SK-N-SH (cell line): ENCODE measurements around the gene USP47. TPM values are rescaled to one million over a fixed set of nuclear protein-coding genes. Genes with fewer than 3 reads are reported as not detected.

Source experiments
- CTCF ChIA-PET: fragments of 300-600, 350-600 bp; formaldehyde crosslinking; extraction: SDS; loops from one replicate; lab custom pipeline; 2021; lab: Yijun Ruan, JAX
- POLR2A ChIA-PET: fragments of 350-600 bp; sonication (Branson Sonifier 250); formaldehyde crosslinking; extraction: SDS; loops from one replicate; lab custom pipeline; 2020; ENCODE audit warnings: antibody characterized with exemption, inconsistent platforms; lab: Yijun Ruan, JAX
- DNase-seq: peaks from one replicate; pipeline ENCODE4 v3.0.0; 2012
- H2AFZ ChIP-seq: fragments of 200-600 bp; sonication (generic); 2 replicates; pipeline ENCODE4 v1.8.1; 2016; ENCODE audit warnings: antibody characterized with exemption, mild to moderate bottlenecking, low read depth
- H3F3A ChIP-seq: fragments of 200-600 bp; sonication (generic); replicated peaks from 2 replicates; pipeline ENCODE3; 2016; ENCODE audit warnings: antibody characterized with exemption, mild to moderate bottlenecking; ENCODE audit not compliant: insufficient read depth
- H3K27ac ChIP-seq, 2 experiments: fragments of 200-500 bp in 1 of 2; fragments of 200-600 bp in 1 of 2; sonication (Bioruptor generic) in 1 of 2; sonication (generic), shearing (Covaris generic) in 1 of 2; 2 replicates each; pipeline versions ENCODE4 v1.5.1 to v1.6.1; 2014 to 2016; ENCODE audit warnings: low read depth in 2 of 2, inconsistent platforms in 1 of 2, low read length in 1 of 2, mild to moderate bottlenecking in 1 of 2, mixed read lengths in 1 of 2
- H3K27me3 ChIP-seq: fragments of 200-600 bp; sonication (generic), shearing (Covaris generic); 2 replicates; pipeline ENCODE4 v1.6.1; 2016; ENCODE audit warnings: mixed run types; ENCODE audit not compliant: insufficient read depth
- H3K36me3 ChIP-seq, 2 experiments: fragments of 200-500 bp in 1 of 2; fragments of 200-600 bp in 1 of 2; sonication (Bioruptor generic) in 1 of 2; sonication (generic) in 1 of 2; replicated peaks in 1 of 2; 2 replicates each; pipeline versions ENCODE3 to v1.5.1; 2014 to 2016; ENCODE audit warnings: low read length in 1 of 2, mild to moderate bottlenecking in 1 of 2; ENCODE audit not compliant: insufficient read depth in 2 of 2, control insufficient read depth in 1 of 2
- H3K4me1 ChIP-seq, 2 experiments: fragments of 200-500 bp in 1 of 2; fragments of 200-600 bp in 1 of 2; sonication (Bioruptor generic) in 1 of 2; sonication (generic), shearing (Covaris generic) in 1 of 2; 2 replicates each; pipeline versions ENCODE4 v1.5.1 to v1.6.1; 2014 to 2016; ENCODE audit warnings: low read depth in 1 of 2, low read length in 1 of 2, mixed run types in 1 of 2; ENCODE audit not compliant: insufficient read depth in 2 of 2, control insufficient read depth in 1 of 2
- H3K4me2 ChIP-seq: fragments of 200-600 bp; sonication (generic), shearing (Covaris generic); 2 replicates; pipeline ENCODE4 v1.6.1; 2017; ENCODE audit warnings: mixed run types
- H3K4me3 ChIP-seq, 2 experiments: fragments of 200-500 bp in 1 of 2; fragments of 200-600 bp in 1 of 2; sonication (Bioruptor generic) in 1 of 2; sonication (generic), shearing (Covaris generic) in 1 of 2; 2 replicates each; pipeline versions ENCODE4 v1.5.1 to v1.8.1; 2014 to 2016; ENCODE audit warnings: low read depth in 2 of 2, inconsistent platforms in 1 of 2, low read length in 1 of 2, mild to moderate bottlenecking in 1 of 2, mixed read lengths in 1 of 2, moderate library complexity in 1 of 2
- H3K79me2 ChIP-seq: fragments of 200-600 bp; sonication (generic); 2 replicates; pipeline ENCODE4 v1.8.1; 2017; ENCODE audit warnings: mild to moderate bottlenecking; ENCODE audit not compliant: insufficient read depth
- H3K9ac ChIP-seq: fragments of 200-600 bp; sonication (generic); 2 replicates; pipeline ENCODE4 v1.6.1; 2017; ENCODE audit warnings: mixed run types
- H3K9me2 ChIP-seq: fragments of 200-600 bp; sonication (generic); 2 replicates; pipeline ENCODE4 v1.6.1; 2017; ENCODE audit warnings: mixed run types
- H3K9me3 ChIP-seq: fragments of 200-600 bp; sonication (generic); 2 replicates; pipeline ENCODE4 v1.6.1; 2017; ENCODE audit warnings: mixed run types, mild to moderate bottlenecking, moderate library complexity
- H4K20me1 ChIP-seq: fragments of 200-600 bp; sonication (generic); 2 replicates; pipeline ENCODE4 v1.6.1; 2017; ENCODE audit warnings: mild to moderate bottlenecking, mixed run types; ENCODE audit not compliant: insufficient read depth
- FOXJ3 ChIP-seq: sonication (generic); formaldehyde crosslinking; IDR thresholded peaks from 2 replicates; pipeline ENCODE4 v1.5.1; 2020; ENCODE audit warnings: mild to moderate bottlenecking, missing genetic modification reagents
- MEF2A ChIP-seq: IDR thresholded peaks from 2 replicates; pipeline ENCODE4 v1.4.0; 2012; ENCODE audit warnings: low read depth, borderline replicate concordance
- NRF1 ChIP-seq: IDR thresholded peaks from 2 replicates; pipeline ENCODE4 v1.6.1; 2012; ENCODE audit warnings: low read depth, mild to moderate bottlenecking, low read length
- POLR2AphosphoS5 ChIP-seq: IDR thresholded peaks from 2 replicates; pipeline ENCODE4 v1.6.1; 2012; ENCODE audit warnings: low read depth, low read length
- TAF1 ChIP-seq: IDR thresholded peaks from 2 replicates; pipeline ENCODE4 v1.6.1; 2012; ENCODE audit warnings: low read depth, mild to moderate bottlenecking, low read length, moderate library complexity, borderline replicate concordance
- TCF12 ChIP-seq: IDR thresholded peaks from 2 replicates; pipeline ENCODE4 v1.4.0; 2012
- WGBS: methylation state at CpG from one replicate; pipeline ENCODE4 v1.1.6; 2017; ENCODE audit warnings: low lambda C conversion rate; 5-methylcytosine and 5-hydroxymethylcytosine counted together
- polyA plus RNA-seq, 3 experiments: library from polyadenylated mRNA; depleted of rRNA; stranded (reverse); fragments of >200 nt; gene quantifications; 2 replicates each; pipeline ENCODE4 v1.2.3, GENCODE V29; 2012
- TF ChIP-seq, protein P1 (sequence below): IDR thresholded peaks from 2 replicates; pipeline ENCODE4; 2012
- TF ChIP-seq, protein P2 (sequence below): IDR thresholded peaks from 2 replicates; pipeline ENCODE4 v1.4.0; 2012; ENCODE audit warnings: low read depth
- TF ChIP-seq, protein P3 (sequence below): IDR thresholded peaks from 2 replicates; pipeline ENCODE4 v1.6.1; 2012; ENCODE audit warnings: mild to moderate bottlenecking, low read depth, low read length, moderate library complexity

Gene USP47
- polyA plus RNA-seq, 1 of the 3 experiments (the other 2 are of a cell fraction): 10.3 TPM

DNA sequence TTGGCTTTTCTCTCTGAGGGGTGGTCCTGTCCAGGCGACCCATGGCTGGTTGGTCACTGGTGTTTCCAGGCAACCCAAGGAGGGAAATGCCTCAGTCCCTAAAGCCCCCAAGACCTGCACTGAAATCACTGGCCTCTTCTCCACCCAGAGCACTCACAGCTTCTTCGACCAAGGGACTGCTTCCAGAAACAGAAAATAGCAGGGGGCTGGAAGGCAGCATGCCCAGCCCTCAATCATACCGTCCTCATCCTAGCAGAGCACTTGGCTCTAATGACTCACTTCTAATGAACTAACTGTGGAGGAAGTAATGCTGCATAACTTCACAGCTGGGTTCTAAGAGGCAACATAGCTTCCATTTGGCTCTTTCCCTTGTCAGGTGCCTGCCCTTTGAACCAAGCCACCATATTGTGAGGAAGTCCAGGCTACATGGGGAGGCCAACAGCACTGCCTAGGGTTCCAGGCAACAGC is 139.1 kb downstream of the USP47 start:
- H3K4me1 ChIP-seq: peaks cover 76 to 78% of the 10 kb centered on the region in 2 experiments
- WGBS: 42% methylated on average over 2 of the region's 3 CpGs
- TF ChIP-seq NRF1: no peak
- TF ChIP-seq TAF1: no peak
- TF ChIP-seq TCF12: peak; percentile 32; the same call in 1 of the 2 replicates
- TF ChIP-seq FOXJ3 (CRISPR knock-in tag): no peak
- TF ChIP-seq, protein P1, sequence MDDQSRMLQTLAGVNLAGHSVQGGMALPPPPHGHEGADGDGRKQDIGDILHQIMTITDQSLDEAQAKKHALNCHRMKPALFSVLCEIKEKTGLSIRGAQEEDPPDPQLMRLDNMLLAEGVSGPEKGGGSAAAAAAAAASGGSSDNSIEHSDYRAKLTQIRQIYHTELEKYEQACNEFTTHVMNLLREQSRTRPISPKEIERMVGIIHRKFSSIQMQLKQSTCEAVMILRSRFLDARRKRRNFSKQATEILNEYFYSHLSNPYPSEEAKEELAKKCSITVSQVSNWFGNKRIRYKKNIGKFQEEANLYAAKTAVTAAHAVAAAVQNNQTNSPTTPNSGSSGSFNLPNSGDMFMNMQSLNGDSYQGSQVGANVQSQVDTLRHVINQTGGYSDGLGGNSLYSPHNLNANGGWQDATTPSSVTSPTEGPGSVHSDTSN: peak; percentile 16; the same call in 1 of the 2 replicates
- TF ChIP-seq, protein P2, sequence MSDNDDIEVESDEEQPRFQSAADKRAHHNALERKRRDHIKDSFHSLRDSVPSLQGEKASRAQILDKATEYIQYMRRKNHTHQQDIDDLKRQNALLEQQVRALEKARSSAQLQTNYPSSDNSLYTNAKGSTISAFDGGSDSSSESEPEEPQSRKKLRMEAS: 0 out of 2 replicates have a peak, but pooled peaks have one; percentile 41
- no peak for TF ChIP-seq POLR2AphosphoS5
- TF ChIP-seq, protein P3, sequence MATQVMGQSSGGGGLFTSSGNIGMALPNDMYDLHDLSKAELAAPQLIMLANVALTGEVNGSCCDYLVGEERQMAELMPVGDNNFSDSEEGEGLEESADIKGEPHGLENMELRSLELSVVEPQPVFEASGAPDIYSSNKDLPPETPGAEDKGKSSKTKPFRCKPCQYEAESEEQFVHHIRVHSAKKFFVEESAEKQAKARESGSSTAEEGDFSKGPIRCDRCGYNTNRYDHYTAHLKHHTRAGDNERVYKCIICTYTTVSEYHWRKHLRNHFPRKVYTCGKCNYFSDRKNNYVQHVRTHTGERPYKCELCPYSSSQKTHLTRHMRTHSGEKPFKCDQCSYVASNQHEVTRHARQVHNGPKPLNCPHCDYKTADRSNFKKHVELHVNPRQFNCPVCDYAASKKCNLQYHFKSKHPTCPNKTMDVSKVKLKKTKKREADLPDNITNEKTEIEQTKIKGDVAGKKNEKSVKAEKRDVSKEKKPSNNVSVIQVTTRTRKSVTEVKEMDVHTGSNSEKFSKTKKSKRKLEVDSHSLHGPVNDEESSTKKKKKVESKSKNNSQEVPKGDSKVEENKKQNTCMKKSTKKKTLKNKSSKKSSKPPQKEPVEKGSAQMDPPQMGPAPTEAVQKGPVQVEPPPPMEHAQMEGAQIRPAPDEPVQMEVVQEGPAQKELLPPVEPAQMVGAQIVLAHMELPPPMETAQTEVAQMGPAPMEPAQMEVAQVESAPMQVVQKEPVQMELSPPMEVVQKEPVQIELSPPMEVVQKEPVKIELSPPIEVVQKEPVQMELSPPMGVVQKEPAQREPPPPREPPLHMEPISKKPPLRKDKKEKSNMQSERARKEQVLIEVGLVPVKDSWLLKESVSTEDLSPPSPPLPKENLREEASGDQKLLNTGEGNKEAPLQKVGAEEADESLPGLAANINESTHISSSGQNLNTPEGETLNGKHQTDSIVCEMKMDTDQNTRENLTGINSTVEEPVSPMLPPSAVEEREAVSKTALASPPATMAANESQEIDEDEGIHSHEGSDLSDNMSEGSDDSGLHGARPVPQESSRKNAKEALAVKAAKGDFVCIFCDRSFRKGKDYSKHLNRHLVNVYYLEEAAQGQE: no peak
- no peak for TF ChIP-seq MEF2A
- no peaks in the 10 kb centered on the region for H3K9me3 ChIP-seq
- peaks cover 96% of the 10 kb centered on the region for H3F3A ChIP-seq
- no peaks in the 10 kb centered on the region for H4K20me1 ChIP-seq
- H3K27me3 ChIP-seq: no peaks in the 10 kb centered on the region
- H3K27ac ChIP-seq: peak overlapping the region; percentile 99 to 100
- POLR2A ChIA-PET: interaction anchor here (1.7 to 2.0 kb wide), 2 partner anchors 18 to 1124 kb away, joined by 4 to 10 read pairs; partner anchors contain the start of gene ZBED5
- CTCF ChIA-PET: interaction anchor here (1.2 to 2.9 kb wide), 3 partner anchors 13 to 63 kb away, joined by 3 to 14 read pairs (median 4); no protein-coding TSS in a partner anchor
- H3K79me2 ChIP-seq: peaks cover 63% of the 10 kb centered on the region
- H3K9me2 ChIP-seq: no peaks in the 10 kb centered on the region
- H3K4me2 ChIP-seq: peak overlapping the region; percentile 54; the same call in 1 of the 2 replicates
- peak overlapping the region; percentile 79; the same call in 1 of the 2 replicates for H3K9ac ChIP-seq
- peaks cover 24 to 33% of the 10 kb centered on the region in 2 experiments for H3K36me3 ChIP-seq
- no peak overlapping the region for H3K4me3 ChIP-seq
- DNase-seq: no peak
- H2AFZ ChIP-seq: no peak overlapping the region

DNA sequence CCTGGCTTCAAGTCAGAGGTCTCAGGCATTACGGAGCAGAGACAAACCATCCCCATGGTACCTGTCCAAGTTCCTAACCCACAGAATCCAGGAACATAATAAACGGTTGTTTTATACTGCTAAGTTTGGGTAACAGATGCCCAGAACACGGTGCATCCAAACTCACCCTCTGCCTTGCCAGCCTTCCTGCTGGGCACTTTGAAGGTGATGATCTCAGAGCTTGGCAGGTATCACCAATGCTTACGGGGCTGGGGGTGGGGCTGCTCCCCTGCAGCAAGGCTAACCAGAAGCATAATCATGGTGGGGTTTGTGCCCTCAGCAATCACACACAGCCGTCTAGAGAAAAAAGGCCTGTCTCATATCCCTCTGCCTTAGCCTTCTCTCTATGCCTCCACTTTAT is 139.6 kb downstream of the USP47 start:
- H3K36me3 ChIP-seq: peaks cover 28 to 36% of the 10 kb centered on the region in 2 experiments
- H2AFZ ChIP-seq: no peak overlapping the region
- H3K4me3 ChIP-seq: no peak overlapping the region
- H4K20me1 ChIP-seq: no peaks in the 10 kb centered on the region
- TF ChIP-seq NRF1: no peak
- TF ChIP-seq, protein P1: no peak
- 96% methylated on average over 5 of the region's 5 CpGs for WGBS
- H3F3A ChIP-seq: peaks cover 96% of the 10 kb centered on the region
- H3K9me2 ChIP-seq: no peaks in the 10 kb centered on the region
- no peaks in the 10 kb centered on the region for H3K27me3 ChIP-seq
- H3K79me2 ChIP-seq: peaks cover 63% of the 10 kb centered on the region
- POLR2A ChIA-PET: no interaction called here
- no peak overlapping the region for H3K9ac ChIP-seq
- CTCF ChIA-PET: interaction anchor here (1.0 to 2.9 kb wide), 5 partner anchors 10 to 307 kb away, joined by 3 to 14 read pairs (median 4); no protein-coding TSS in a partner anchor
- H3K27ac ChIP-seq: peak overlapping the region; percentile 99 to 100
- no peaks in the 10 kb centered on the region for H3K9me3 ChIP-seq
- H3K4me2 ChIP-seq: no peak overlapping the region
- peaks cover 71 to 78% of the 10 kb centered on the region in 2 experiments for H3K4me1 ChIP-seq
- DNase-seq: no peak
